Urothelium cell line (cell line): ENCODE results near the gene BRD3OS.

Experiments used
- DNase-seq: peaks from one replicate; pipeline ENCODE4 v3.0.0; 2011; ENCODE audit warnings: low spot score, mixed read lengths
- FAIRE-seq: peaks from 2 replicates; lab custom pipeline; 2011; peaks lifted over from hg19 to GRCh38; lab: Jason Lieb, UNC

BRD3OS gene

DNA sequence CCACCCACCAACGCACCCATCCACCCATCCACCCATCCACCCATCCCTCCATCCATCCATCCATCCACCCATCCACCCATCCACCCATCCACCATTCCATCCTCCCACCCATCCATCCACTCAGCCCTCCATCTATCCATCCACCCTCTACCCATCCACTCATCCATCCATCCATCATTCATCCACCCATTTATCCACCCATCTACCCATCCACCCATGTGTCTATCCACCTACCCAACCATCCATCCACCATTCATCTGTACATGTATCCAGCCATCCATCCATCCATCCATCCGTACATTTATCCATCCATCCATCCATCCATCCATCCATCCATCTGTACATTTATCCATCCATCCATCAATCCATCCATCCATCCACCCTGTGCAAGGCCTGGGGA is 22.0 kb upstream of the BRD3OS start:
- DNase-seq (no peak), FAIRE-seq (no peak)

DNA sequence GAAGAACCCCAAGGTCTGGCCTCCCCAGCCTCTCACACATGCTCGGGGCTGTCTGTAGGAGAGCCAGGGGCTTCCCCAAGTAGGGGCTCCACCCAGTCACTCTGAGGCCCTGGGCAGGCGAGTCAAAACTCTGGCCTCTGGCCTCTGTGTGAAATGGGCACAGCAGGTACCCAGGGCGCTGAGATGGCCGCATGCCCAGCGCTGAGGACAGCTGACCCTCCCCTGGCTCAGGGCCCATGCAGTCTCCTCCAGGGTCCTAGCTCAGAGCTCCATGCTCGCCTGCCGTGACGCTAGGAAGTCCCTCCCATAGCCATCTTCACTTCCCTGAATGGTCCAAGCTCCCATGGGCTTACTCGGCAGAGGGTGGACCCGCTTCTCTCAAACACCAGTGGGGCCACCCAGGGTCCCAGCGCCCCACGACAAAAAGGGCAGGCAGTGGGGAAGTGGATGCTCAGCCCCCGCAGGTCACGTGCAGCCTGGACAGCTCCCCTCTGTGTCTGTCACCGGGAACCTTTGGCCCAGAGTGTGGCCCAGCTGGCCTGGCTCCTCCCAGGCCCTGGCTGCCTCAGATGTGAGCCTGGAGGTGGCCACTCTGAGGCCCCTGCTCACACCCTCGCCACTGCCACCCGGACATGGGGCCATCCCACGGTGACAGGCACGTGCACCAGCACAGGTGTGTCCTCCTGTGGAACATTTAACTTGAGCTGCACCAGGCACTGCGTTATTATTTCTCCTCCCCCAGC is 21.0 kb upstream of the BRD3OS start:
- FAIRE-seq (no peak), DNase-seq (no peak)

DNA sequence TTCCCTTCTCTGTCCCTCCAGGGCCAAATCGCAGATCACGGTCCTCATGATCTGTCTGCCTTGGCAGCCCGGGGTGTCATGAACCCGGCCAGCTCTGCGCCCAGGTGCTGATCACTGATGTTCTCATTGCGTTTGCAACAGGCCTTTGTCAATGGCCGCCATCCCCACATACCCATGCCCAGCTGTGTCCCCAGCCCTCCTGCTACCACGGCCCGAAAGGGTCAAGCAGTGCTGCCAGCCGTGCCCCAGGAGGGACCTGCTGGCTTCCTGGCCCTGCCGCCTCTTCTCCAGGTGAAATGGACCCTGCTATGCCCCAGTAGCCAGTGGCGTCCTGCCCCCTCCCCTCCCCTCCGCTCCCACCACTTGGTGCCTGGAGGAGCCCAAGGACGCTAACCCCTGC is 20.4 kb upstream of the BRD3OS start:
- DNase-seq (no peak), FAIRE-seq (no peak)

DNA sequence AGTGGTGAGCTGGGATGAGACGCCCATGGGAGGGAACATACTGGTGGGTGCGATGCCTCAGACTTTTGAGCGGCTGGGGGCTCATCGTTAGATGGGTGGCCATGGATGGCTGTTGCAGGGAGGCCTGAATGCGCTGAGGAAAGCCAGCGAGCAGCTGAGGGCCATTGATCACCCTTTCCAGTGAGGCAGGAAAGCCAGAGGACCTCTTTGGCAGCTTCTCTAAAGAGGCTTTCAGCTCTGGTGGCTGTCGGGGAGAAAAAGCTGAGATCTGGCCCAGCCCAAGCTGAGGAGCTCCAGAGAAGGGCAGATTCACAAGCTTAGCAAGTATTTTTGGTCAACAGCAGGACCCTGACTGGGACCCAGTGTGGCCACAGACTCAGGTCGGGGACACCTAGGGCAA is 19.9 kb upstream of the BRD3OS start:
- DNase-seq = no peak
- FAIRE-seq = no peak

DNA sequence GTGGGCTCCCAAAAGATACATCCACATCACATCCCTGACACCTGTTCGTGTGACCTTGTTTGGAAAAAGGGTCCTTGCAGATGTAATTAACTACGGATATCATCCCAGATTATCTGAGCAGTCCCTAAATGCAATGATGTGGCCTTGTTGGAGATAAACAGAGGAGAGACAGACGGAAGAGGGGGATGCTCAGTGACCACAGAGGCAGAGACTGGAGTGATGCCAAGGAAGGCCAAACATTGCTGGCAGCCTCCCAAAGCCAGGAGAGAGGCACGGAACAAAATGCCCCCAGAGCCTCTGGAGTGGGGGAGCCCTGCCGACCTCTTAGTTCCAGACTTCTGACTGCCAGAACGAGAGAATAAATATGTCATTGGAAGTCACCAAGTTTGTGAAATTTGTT is 18.1 kb upstream of the BRD3OS start:
- no peak for DNase-seq
- FAIRE-seq = no peak

DNA sequence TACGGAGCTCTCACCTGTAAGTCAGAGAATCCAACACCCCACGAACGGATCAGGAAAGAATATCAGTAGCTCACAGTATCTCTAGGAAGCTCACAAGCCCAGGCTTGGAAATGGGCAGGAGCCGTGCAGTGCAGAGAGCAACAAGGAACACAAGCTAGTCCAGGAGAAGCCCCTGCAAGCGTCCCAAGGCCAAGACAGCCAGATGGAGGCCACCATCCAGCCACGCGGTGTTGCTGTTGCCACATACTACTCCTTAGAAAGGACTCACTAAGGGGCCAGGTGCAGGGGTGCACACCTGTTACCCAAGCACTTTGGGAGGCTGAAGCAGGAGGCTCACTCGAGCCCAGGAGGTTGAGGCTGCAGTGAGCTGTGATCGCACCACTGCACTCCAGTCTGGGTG is 17.7 kb upstream of the BRD3OS start:
- no peak for FAIRE-seq

DNA sequence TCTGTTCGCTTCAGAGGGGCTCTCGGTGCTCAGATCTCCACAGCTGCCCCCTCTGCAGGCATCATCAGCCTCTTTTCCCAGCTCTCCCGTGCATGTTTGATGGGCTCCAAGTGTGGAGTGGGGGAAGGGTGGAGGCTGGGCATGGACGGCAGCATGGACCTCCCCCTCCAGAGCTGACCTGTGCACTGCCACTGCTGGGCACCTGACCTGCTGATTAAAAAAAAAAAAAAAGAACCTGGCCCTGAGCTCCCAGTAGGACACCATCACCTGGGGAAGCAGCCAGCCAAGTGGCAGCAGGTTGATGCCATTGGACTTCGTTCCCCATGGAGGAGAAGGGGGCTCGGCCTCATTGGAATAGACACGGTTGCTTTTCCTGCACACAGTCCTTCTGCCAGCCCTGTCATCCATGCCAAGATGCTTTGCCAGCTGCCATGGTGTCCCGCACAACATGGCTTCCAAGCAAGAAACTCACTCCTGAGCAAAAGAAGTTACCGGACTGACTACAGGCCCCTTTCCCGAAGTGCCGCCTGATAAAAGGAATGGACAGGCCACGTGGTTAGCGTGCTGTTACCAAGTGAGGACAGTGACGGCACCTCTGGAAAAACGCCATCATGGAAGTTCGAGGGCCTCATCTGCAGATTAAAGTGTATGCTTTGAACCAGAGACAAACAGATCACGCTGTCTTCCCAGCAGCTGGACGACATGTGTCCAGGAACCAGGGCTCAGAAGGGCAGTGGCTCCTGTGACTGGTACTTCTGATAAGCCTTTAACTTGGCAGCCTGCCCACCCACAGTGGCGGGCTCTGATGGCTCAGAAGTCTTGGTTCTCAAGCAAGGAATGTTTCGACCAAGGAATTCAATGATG is 14.7 kb upstream of the BRD3OS start:
- FAIRE-seq (no peak), DNase-seq (no peak)

More for the DNA sequence above, 17.7 kb upstream of the BRD3OS start:
- DNase-seq = no peak

DNA sequence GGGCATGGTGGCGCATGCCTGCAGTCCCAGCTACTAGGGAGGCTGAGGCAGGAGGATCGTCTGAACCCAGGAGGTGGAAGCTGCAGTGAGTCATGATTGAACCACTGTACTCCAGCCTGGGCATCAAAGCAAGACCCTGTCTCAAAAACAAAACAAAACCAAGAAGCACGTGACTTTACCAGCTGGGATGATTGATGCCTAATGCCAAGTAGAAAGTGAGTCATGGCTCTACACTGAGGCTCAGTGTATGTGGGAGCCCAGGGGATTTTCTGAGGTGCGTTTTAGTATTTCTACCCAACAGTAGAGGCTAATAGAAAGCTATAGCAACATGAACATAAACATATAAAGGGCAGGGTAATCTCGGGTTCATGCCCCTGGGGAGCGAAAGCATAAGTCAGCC is 13.9 kb upstream of the BRD3OS start:
- FAIRE-seq = no peak

DNA sequence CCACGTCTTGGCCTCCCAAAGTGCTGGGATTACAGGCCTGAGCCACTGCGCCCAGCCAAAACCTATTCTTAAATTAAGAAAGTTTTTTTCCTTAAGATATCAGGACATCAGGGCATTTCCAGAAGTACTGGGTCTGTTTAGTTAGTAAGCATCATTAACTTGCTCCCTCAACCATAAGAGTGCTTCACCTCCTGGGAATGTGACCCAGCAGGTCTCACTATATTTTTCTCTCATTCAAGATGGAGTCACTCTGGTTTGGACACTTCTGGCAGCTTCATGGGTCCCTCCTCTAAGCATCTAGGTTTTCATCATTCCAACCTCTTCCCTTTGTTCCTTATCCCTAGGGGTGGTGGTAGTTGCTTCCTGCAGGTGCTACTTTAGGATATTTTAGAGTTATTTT is 10.3 kb upstream of the BRD3OS start:
- DNase-seq = no peak
- FAIRE-seq = no peak

More for the DNA sequence above, 13.9 kb upstream of the BRD3OS start:
- no peak for DNase-seq

DNA sequence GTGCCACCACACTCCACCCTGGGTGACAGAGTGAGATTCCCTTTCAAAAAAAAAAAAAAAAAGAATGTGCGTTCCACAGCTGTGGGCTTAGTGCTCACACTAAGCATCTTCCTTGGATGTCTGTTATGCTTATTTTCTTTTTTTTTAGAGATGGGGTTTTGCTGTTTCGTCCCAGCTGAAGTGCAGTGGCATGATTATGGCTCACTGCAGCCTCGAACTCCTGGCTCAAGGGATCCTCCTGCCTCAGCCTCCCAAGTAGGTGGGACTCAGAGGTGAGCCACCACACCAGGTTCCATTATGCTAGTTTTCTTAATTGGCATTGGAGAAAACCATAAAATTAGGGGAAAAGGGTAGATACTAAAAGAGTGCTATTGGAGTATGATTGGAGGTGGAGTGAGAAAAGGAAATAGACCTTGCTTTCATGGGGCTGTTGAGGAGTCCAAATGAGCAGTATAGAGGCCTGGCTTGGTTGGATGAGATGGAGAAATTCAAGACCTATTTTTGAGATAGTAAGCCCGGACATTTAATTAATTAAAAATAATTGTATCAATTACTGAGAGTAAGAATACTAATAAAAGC is 978 bp upstream of the BRD3OS start:
- no peak for FAIRE-seq
- no peak for DNase-seq

DNA sequence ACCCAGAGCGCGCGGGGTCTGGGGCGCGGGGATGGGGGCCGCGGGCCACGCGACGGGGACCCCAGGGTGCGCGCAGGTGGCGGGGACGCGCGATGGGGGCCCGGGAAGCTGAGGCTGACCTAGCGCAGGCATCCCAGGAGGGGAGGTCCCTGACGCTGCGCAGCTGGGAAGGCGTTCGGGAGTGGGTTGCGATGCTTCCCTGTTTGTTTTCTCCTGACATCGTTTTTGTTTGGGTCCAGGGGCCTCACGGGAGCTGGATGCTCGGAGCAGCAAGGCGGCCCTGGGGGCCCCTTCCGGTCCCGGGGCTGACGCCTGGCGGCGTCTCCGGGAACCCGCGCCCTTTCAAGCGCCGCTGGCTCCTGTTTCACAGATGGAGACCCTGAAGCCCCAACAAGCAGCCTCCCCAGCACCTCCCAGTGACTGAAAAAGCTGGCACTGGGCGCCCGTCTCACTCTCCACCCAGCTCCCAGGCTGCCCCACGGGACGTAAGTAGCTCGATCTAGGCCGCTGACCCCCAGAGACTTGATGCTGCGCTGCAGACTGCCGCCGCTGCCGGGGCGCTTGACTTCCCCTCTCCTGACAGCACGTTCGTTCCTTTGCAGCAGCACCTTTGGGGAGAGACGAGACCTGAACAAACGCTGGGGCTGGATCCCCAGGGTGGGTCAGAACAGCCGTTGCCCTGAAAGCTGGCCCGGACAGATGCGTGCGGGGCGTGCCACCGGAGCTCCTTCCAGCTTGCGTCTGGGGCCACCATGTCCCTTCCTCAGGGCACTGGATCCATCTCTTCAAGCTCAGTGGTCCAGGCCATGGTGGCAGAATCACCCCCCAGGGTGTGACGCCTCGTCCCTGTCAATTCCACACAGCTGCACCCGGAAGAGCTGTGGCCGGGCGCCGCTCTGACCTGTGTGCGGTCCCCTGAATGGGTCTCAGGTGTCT is 593 bp downstream of the BRD3OS start:
- FAIRE-seq = no peak
- DNase-seq = peak; percentile 30

DNA sequence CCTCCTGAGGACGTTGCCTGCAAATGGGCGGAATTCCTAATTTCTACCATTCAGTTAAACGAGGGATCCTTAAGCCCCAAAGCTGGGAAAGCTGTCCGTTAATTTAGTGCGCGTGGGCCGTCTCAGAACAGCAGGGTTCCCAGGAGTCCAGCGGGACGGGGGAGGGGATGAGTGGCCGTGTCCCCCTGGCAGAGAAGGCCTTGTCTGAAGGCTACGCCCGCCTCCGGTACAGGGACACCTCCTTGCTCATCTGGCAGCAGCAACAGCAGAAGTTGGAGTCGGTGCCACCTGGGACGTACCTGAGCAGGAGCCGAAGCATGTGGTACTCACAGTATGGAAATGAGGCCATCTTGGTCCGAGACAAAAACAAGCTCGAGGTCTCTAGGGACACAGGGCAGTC is 1.3 kb downstream of the BRD3OS start:
- no peak for FAIRE-seq
- DNase-seq = no peak

DNA sequence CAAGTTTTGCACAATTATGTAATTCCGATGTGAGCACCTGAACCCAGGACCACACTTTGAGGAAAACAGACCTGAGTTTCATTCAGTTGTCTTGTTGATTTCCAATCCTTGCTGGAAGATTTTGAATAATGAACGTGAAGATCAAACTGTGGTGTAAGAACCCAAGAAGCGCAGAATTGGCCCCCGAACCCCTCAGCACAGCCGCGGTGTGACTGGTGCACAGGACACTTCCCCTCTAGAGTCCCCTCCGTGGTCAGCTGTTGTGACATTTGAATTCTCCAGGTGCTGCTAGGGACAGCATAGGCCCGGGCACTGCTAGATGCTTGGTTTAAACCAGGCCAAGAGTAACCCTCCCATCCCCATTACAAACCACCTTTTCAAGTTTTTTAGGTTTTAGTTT is 1.7 kb downstream of the BRD3OS start:
- DNase-seq (no peak), FAIRE-seq (no peak)

DNA sequence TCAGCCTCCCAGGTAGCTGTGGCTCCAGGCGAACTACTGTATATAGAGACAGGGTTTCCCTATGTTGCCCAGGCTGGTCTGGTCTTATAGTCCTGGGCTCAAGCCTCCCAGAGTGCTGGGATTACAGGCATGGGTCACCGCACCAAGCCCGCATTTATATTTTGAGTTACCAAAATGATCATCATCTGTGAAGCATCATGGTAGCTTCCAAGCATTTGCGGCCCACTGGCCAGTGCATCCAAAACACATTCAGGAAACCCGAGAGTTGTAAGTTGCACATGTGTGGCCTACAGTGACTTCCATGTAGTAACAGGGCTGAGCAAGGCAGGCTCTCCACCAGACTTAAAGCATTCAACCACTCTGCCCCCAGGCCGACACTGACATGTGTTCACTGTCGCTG is 2.3 kb downstream of the BRD3OS start:
- DNase-seq (no peak), FAIRE-seq (no peak)

DNA sequence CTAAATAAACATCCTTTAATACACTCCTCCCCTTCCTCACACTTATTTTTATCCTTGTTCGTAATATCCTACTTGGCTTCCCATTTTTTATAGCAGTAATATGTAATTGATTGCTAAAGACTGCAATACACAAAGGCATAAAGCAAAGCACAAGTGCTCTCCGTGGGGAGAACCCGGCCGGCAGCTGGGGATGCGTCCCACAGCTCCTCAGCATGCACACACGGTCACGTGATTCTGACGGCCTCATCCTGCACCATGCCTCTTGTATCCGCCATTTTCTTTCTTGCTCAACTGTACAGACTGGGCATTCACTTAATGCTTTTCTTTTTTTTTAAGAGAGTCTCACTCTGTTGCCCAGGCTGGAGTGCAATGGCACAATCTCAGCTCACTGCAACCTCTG is 2.8 kb downstream of the BRD3OS start:
- FAIRE-seq = no peak
- DNase-seq = no peak

DNA sequence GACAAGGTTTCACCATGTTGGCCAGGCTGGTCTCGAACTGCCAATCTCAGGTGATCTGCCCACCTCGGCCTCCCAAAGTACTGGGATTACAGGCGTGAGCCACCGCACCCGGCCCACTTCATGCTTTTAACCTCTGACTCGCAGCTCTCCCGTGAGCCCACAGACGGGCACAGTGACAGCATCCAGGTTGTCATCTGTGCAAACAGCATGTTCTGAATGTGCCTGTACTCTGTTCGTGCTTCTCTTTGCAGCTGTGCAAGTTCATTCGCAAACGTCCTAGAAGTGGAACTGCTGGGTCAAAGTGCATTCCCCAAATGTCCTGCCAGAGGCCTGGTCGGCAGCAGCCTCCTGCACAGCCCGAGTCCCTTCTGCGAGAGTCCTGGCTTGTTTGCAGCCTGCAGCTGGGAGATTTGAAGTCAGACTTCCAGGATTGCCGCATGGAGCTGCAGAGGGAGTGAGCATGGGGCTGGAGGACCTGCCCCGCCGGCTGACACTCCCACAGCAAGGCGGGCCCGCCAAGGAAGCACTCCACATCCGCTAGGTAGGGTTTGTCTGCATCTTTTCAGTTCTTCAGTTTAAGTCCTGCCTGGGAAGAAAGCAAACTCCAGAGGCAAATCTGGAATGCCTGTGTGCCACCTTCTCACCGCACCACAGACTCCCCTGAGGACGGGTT is 3.4 kb downstream of the BRD3OS start:
- FAIRE-seq (no peak), DNase-seq (no peak)

DNA sequence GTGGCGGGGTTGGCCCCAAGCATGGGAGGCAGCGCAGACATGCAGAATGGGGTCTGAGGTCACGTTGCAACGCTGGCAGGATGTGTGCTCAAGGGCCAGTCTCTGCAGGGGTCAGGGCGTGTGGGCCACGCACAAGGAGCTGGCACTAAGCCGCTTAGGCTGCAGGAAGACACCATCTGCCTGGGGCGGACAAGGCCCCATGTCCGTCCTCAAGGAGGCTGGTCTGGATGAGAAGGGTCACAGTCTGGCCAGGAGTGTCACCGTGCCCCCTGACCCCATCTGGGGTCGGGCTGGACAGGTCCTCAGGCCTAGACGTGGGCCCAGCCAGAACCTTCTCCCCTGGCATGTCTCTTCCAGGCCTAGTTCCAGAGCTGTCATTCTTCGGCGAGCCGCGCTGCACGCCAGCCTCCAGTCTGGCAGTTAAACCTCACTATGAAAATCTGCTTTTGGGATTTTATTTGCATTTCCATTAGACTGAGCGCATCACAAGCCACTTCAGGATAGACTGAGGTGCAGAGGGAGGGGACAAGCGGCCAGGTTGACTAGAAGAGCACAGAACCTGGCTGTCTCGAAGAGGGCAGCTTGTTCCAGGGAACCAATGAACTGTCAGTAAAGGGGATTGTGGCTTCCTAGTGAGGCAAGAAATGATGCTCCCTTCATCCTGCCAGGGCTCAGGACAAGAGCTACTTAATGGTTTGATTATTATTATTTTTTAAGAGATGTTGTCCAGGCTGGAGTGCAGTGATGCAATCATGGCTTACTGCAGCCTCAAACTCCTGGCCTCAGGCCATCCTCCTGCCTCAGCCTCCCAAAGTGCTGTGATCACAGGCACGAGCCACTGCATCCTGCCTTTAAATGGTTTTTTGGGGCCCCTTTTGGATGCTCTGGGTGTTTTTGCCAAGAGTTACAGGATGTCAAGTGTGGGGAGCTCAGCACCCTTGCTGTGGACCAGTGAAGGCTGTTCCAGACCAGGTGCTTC is 4.3 kb downstream of the BRD3OS start:
- FAIRE-seq = no peak
- DNase-seq = no peak

DNA sequence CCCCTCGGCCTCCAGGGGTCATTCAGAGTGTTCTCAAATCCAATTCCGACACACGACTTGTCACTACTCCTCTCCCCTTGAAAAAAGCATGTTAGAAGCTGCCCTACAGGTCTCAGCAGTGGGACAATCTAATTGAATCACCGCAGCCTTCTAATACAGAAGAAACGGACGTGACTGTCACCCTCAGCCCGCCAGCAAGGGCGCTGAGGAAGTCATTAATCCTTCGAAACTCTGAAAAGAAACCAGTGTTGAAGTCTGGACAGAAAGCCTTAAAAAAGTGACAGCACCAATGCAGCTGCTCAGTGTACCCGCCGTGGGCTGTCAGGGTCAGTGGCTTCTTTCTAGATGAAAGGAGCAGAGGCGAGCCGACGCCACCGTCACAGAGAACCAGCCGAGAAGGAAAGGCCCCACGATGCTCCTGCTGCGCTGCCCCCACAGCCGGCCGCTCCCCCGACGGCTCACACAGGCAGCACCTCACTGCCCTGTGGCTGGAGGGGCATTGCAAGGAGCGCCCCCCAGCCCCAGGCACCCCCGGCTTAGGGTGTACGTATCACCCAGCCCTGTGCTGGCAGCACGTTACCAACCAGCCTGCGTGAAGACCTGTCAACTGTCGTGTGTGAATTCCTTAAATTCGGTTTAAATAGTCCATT is 5.7 kb downstream of the BRD3OS start:
- no peak for FAIRE-seq
- no peak for DNase-seq

DNA sequence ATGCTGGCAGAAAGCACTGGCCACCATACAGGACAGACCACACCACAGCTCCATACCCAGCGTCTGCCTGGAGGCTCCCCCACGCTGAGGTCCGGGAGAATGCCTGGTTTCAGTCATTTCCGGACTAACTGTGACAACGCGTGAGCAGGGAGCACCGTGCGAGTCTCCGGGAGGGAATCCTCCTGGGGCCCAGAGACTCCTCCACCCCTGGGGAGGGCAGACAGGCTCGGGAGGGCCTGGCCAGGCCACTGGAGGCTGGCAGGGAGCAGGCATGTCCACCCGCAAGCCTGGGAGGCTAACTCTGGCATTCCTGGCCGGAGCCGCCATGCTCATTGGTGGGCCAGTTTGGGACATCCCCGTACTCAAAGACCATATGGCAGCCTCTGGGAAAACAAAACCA is 6.5 kb downstream of the BRD3OS start:
- DNase-seq = no peak
- FAIRE-seq = no peak
